Progenitor cell of endocrine pancreas (in vitro differentiated cells): ENCODE results near the gene GPR22. TPM values are rescaled to one million over a fixed set of nuclear protein-coding genes. Genes with fewer than 3 reads are reported as not detected.

ENCODE experiments used
- DNase-seq: peaks from one replicate; pipeline ENCODE4 v3.0.0; 2021; ENCODE audit warnings: low spot score; ENCODE audit not compliant: unreplicated experiment
- H3K27ac Mint-ChIP-seq: 2 replicates; pipeline ENCODE4 v1.8.0; 2021; ENCODE audit warnings: mild to moderate bottlenecking, moderate library complexity, mixed read lengths
- H3K27me3 Mint-ChIP-seq: 2 replicates; pipeline ENCODE4 v1.8.0; 2021; ENCODE audit warnings: mixed read lengths
- H3K36me3 Mint-ChIP-seq: 2 replicates; pipeline ENCODE4 v1.8.0; 2022; ENCODE audit warnings: mixed read lengths; ENCODE audit not compliant: insufficient read depth
- H3K4me1 Mint-ChIP-seq: 2 replicates; pipeline ENCODE4 v1.8.0; 2021; ENCODE audit warnings: low read depth, mixed read lengths
- H3K4me3 Mint-ChIP-seq: 2 replicates; pipeline ENCODE4 v1.8.0; 2021; ENCODE audit warnings: low read depth, mild to moderate bottlenecking, moderate library complexity, mixed read lengths
- H3K9me3 Mint-ChIP-seq: 2 replicates; pipeline ENCODE4 v1.8.0; 2021; ENCODE audit warnings: low read depth, mixed read lengths
- total RNA-seq: library from RNA; stranded (reverse); gene quantifications from 2 replicates; pipeline ENCODE4 v1.2.1, GENCODE V29; 2021
- TF ChIP-seq, protein P1 (sequence below): fragments of 200-600 bp; sonication (generic); IDR thresholded peaks from one replicate; pipeline ENCODE4 v1.5.0; 2021; ENCODE audit warnings: antibody characterized with exemption, mild to moderate bottlenecking; ENCODE audit not compliant: unreplicated experiment

The GPR22 gene
- total RNA-seq, 1 donor from 2014 or later, result not detected

DNA sequence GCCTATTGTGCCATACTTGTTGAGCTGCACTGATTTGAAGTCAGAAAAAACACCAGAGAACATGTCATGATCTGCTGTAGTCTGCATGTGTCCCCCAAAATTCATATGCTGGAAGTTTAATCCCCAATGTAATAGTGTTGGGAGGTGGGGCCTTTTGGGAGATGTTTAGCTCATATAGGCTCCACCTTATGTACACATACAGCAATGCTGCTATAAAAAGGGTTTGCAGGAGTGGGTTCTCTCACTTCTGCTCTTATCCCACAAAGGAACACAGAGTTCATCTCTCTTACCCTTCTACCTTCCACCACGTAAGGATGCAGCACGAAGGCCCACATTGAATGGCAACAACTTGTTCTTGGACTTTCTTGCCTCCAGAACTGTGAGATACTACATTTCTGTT, 23.0 kb downstream of the GPR22 start:
- Mint-ChIP-seq H3K27ac (no peak overlapping the region), H3K4me3 (no peak overlapping the region), H3K9me3 (peaks cover 24% of the 10 kb centered on the region), H3K4me1 (no peaks in the 10 kb centered on the region), H3K36me3 (peaks cover 10% of the 10 kb centered on the region), H3K27me3 (no peaks in the 10 kb centered on the region)
- no peak for DNase-seq
- TF ChIP-seq, protein P1, sequence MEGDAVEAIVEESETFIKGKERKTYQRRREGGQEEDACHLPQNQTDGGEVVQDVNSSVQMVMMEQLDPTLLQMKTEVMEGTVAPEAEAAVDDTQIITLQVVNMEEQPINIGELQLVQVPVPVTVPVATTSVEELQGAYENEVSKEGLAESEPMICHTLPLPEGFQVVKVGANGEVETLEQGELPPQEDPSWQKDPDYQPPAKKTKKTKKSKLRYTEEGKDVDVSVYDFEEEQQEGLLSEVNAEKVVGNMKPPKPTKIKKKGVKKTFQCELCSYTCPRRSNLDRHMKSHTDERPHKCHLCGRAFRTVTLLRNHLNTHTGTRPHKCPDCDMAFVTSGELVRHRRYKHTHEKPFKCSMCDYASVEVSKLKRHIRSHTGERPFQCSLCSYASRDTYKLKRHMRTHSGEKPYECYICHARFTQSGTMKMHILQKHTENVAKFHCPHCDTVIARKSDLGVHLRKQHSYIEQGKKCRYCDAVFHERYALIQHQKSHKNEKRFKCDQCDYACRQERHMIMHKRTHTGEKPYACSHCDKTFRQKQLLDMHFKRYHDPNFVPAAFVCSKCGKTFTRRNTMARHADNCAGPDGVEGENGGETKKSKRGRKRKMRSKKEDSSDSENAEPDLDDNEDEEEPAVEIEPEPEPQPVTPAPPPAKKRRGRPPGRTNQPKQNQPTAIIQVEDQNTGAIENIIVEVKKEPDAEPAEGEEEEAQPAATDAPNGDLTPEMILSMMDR, result no peak

DNA sequence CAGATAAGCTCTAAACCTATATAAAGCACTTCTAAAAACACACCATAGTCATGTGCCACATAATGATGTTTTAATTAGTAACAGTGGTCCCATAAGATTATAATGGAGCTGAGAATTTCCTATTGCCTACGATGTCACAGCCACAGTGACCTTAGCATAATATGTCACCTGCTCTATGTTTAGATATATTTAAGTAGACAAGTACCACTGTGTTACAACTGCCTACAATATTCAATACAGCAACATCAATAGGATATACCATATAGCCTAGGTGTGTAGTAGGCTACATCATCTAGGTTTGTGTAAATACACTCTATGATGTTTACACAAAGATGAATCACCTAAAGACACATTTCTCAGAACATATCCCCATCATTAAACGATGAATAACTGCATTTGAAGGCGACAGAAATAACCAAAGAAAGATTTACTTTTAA, 24.5 kb downstream of the GPR22 start:
- Mint-ChIP-seq H3K27ac (no peak overlapping the region), H3K36me3 (peaks cover 18% of the 10 kb centered on the region), H3K4me3 (no peak overlapping the region), H3K9me3 (peaks cover 33% of the 10 kb centered on the region), H3K4me1 (no peaks in the 10 kb centered on the region), H3K27me3 (no peaks in the 10 kb centered on the region)
- TF ChIP-seq, protein P1, result no peak
- no peak for DNase-seq

DNA sequence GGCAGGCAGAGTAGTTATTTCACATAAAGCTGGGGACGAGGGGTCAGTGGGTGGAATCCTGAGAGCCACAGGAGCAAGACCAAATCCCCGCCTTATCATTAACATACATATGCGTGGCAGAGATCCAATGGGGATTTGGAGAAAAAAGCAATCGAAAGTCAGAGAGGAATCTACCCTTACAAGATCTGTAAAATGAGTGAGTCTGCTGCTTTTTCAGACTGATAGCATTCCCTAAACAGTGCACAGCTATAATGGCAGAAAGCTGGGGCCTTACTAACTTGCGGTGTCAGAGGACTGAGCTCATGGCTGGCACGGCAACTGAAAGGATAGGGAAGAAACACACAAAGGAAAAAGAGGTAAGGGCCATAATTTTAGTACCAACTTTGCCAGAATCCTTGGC, 25.0 kb downstream of the GPR22 start:
- TF ChIP-seq, protein P1, result no peak
- peaks cover 20% of the 10 kb centered on the region for H3K36me3 Mint-ChIP-seq
- peak overlapping the region; percentile 65 for H3K27ac Mint-ChIP-seq
- no peak for DNase-seq
- no peaks in the 10 kb centered on the region for H3K27me3 Mint-ChIP-seq
- H3K9me3 Mint-ChIP-seq, result peaks cover 33% of the 10 kb centered on the region
- no peaks in the 10 kb centered on the region for H3K4me1 Mint-ChIP-seq
- no peak overlapping the region for H3K4me3 Mint-ChIP-seq

DNA sequence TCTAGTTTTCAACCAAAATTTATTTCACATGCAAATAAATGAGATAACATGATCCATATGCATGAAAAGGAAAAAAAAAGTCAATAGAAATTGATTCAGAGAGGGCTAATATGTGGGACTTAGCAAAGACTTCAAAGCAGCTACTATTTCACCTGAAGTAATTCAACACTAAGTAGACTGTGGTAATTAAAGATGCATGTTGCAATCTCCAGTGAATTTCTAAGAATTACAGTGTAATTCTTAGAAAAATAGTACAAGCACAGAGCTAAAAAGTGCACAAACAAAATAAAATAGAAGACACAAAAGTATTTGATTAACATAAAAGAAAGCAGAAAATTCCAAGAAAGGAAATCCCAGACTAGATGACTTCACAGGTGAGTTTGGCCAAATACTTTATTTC, 25.7 kb downstream of the GPR22 start:
- Mint-ChIP-seq H3K4me1 (no peaks in the 10 kb centered on the region), H3K27me3 (no peaks in the 10 kb centered on the region), H3K27ac (no peak overlapping the region), H3K9me3 (peaks cover 33% of the 10 kb centered on the region), H3K4me3 (no peak overlapping the region), H3K36me3 (peaks cover 20% of the 10 kb centered on the region)
- TF ChIP-seq, protein P1, result no peak
- DNase-seq, result no peak

DNA sequence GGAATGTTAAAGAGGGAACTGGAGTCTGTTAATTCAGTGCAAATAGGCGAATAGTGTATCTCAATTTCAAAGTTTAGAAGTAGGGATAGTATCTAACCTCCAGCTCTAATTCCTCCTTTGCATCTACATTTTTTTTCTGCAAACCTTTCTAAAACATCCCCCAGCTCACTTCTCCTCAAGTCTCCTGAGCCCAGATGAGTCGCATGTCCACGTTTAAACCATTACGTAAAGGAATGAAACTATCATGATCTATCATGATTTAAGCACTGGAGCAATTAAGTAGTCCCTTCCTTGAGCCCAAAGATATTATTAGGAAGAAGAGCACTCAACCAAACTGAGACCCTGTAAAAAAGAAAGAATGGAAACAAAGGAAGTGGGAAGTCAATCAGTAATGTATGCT, 29.9 kb downstream of the GPR22 start:
- Mint-ChIP-seq H3K27me3 (no peaks in the 10 kb centered on the region), H3K9me3 (peaks cover 32% of the 10 kb centered on the region), H3K4me3 (no peak overlapping the region), H3K36me3 (peaks cover 21% of the 10 kb centered on the region), H3K27ac (no peak overlapping the region), H3K4me1 (peaks cover 2% of the 10 kb centered on the region)
- DNase-seq, result no peak
- TF ChIP-seq, protein P1, result no peak
